ENCODE data around the gene CHSY1. TPM values are rescaled to one million over a fixed set of nuclear protein-coding genes. Genes with fewer than 3 reads are reported as not detected.

Gene CHSY1
- total and polyA plus RNA-seq, 2 of the 4 experiments (the other 2 are of a cell fraction), result 40.9 to 53.2 TPM

GRCh38 chr15:101294731-101295606 lies 43.1 kb upstream of the CHSY1 start, which contains the start of gene SNRPA1 (continued):
- TF ChIP-seq RFX5 (IDR thresholded peaks at IDR 0.05; ENCODE audit: low read depth, low read length) (no peak), RAD21 (IDR thresholded peaks at IDR 0.05; ENCODE audit: low read length) (no peak), MXI1 (IDR thresholded peaks at IDR 0.05; ENCODE audit: borderline replicate concordance, low read depth, low read length) (peak; percentile 95)

DNA sequence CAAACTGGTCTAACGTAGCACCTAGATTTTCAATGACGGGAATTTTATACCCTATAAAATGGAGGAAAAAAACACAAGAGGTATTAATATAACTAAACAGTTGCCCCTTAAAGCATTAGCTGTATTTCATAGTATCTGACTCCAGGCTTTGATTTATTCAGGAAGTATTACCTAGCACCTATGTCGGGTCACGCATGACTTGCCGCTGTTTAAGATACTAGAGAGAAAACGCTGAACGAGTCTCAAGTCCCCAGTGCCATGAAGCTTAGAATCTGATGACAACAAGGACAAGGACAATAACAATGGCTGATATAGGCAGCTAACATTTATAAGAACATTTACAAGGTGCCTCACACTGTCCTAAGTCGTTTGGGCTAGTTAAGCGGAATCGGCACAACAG lies 41.3 kb upstream of the CHSY1 start:
- H3K36me3 ChIP-seq (ENCODE audit: control insufficient read depth, insufficient read depth, low read length), result peaks cover 8% of the 10 kb centered on the region
- intact Hi-C loops (cut with micrococcal nuclease), result no loop called here
- peak overlapping the region; percentile 23 for H3K4me3 ChIP-seq (ENCODE audit: insufficient read depth, low read depth, low read length)
- H4K20me1 ChIP-seq (ENCODE audit: insufficient read depth, low read length), result peaks cover 42% of the 10 kb centered on the region
- no peak overlapping the region for H2BK15ac ChIP-seq (ENCODE audit: low read depth, low read length)
- in situ Hi-C loops (cut with MboI; ENCODE audit: low sequenced_read_pairs), result loop anchor here (5.0 kb wide), 1 partner anchor 349 kb away; no protein-coding TSS in a partner anchor
- H4K91ac ChIP-seq (ENCODE audit: insufficient read depth, low read depth, low read length), result no peak overlapping the region
- H4K8ac ChIP-seq (ENCODE audit: low read depth in 2 of 2, low read length in 2 of 2), result no peak overlapping the region
- H2BK20ac ChIP-seq (ENCODE audit: low read depth, low read length), result no peak overlapping the region
- H3K56ac ChIP-seq (ENCODE audit: extremely low read depth, insufficient read depth, low read length), result no peak overlapping the region
- WGBS, 2 experiments (ENCODE audit: extremely low coverage in 2 of 2, insufficient read length in 1 of 2), result 94% methylated on average over 6 of the region's 10 CpGs; no CpG with 5 or more reads in 1 of the 2 experiments
- H3K18ac ChIP-seq (ENCODE audit: low read depth, low read length), result no peak overlapping the region
- ChIA-PET POLR2A (ENCODE audit: unreplicated experiment) (no interaction called here), CTCF (interaction anchor here (2.2 kb wide), 1 partner anchor 348 kb away, joined by 5 read pairs; no protein-coding TSS in a partner anchor)
- H4K5ac ChIP-seq (ENCODE audit: low read depth, low read length), result no peak overlapping the region
- no peak for DNase-seq
- H3K4me1 ChIP-seq (ENCODE audit: control insufficient read depth, insufficient read depth, low read length), result peaks cover 6% of the 10 kb centered on the region
- peaks cover 10 to 43% of the 10 kb centered on the region in 2 experiments; a peak in 3 of 4 replicates for H3K79me1 ChIP-seq (ENCODE audit: low read depth in 1 of 2, low read length in 2 of 2)
- no peaks in the 10 kb centered on the region for H3K9me1 ChIP-seq (ENCODE audit: insufficient read depth, low read length)
- H2BK120ac ChIP-seq (ENCODE audit: low read depth, low read length), result no peak overlapping the region
- peak overlapping the region; percentile 99 for H3K4me2 ChIP-seq (ENCODE audit: low read depth, low read length)
- H3K14ac ChIP-seq (replicated peaks; ENCODE audit: low read depth, low read length), result no peak overlapping the region
- no peak overlapping the region for H3K4ac ChIP-seq (ENCODE audit: low read depth, low read length)
- no peaks in the 10 kb centered on the region for H3K27me3 ChIP-seq (ENCODE audit: control insufficient read depth, insufficient read depth, low read length)
- no peaks in the 10 kb centered on the region for H3K9me3 ChIP-seq (ENCODE audit: control insufficient read depth, insufficient read depth, low read length)
- H2AK5ac ChIP-seq (ENCODE audit: low read depth, low read length), result no peak overlapping the region
- no peak overlapping the region for H2AK9ac ChIP-seq (replicated peaks; ENCODE audit: low read depth, low read length, poor library complexity)
- H2BK5ac ChIP-seq (ENCODE audit: low read depth, low read length, poor library complexity, severe bottlenecking), result no peak overlapping the region
- TSS peak; percentile 32 for BruUV-seq (replicated peaks)
- no peak overlapping the region for H2AFZ ChIP-seq (replicated peaks; ENCODE audit: low read length, poor library complexity)
- 0 out of 2 replicates have a peak overlapping the region, but pooled peaks have one; percentile 10 for H3K9ac ChIP-seq (ENCODE audit: low read depth, low read length)
- dilution Hi-C loops (cut with HindIII; ENCODE audit: low sequenced_read_pairs, unreplicated experiment), result no loop called here
- peak overlapping the region; percentile 19 for H3K23ac ChIP-seq (ENCODE audit: low read depth, low read length)
- H3K27ac ChIP-seq (ENCODE audit: insufficient read depth, low read length), result no peak overlapping the region
- ATAC-seq (ENCODE audit: low read depth), result no peak
- TF ChIP-seq CEBPB (IDR thresholded peaks at IDR 0.05; ENCODE audit: low read depth, low read length) (no peak), FOS (IDR thresholded peaks at IDR 0.05; ENCODE audit: low read depth, low read length) (no peak), POLR2A (IDR thresholded peaks at IDR 0.05; ENCODE audit: low read depth, low read length) (no peak), BHLHE40 (IDR thresholded peaks at IDR 0.05; ENCODE audit: low read depth, low read length) (no peak), RFX5 (IDR thresholded peaks at IDR 0.05; ENCODE audit: low read depth, low read length) (no peak), ELK1 (IDR thresholded peaks at IDR 0.05; ENCODE audit: borderline replicate concordance, low read depth, low read length) (no peak), NFE2L2 (IDR thresholded peaks at IDR 0.05; ENCODE audit: low read depth, low read length) (no peak), CHD1 (IDR thresholded peaks at IDR 0.05; ENCODE audit: low read depth, low read length) (no peak), MXI1 (IDR thresholded peaks at IDR 0.05; ENCODE audit: borderline replicate concordance, low read depth, low read length) (no peak), MAZ (IDR thresholded peaks at IDR 0.05; ENCODE audit: borderline replicate concordance, low read depth, low read length) (no peak), SMC3 (IDR thresholded peaks at IDR 0.05; ENCODE audit: low read depth, low read length) (no peak), RAD21 (IDR thresholded peaks at IDR 0.05; ENCODE audit: low read length) (no peak), MAFK (IDR thresholded peaks at IDR 0.05; ENCODE audit: low read depth, low read length) (no peak), RCOR1 (IDR thresholded peaks at IDR 0.05; ENCODE audit: insufficient replicate concordance, low read length) (no peak)
